Amniotic stem cell (primary cell): ENCODE data around the gene SMIM10.
"Not testable (repeated sequence)": the region's sequence is repeated elsewhere in the genome, so short reads cannot be mapped to it uniquely, and the experiment has no call there.

Experiments used
- DNase-seq: peaks from one replicate; lab custom pipeline; 2025; lab: John Stamatoyannopoulos, UW

Gene SMIM10

DNA sequence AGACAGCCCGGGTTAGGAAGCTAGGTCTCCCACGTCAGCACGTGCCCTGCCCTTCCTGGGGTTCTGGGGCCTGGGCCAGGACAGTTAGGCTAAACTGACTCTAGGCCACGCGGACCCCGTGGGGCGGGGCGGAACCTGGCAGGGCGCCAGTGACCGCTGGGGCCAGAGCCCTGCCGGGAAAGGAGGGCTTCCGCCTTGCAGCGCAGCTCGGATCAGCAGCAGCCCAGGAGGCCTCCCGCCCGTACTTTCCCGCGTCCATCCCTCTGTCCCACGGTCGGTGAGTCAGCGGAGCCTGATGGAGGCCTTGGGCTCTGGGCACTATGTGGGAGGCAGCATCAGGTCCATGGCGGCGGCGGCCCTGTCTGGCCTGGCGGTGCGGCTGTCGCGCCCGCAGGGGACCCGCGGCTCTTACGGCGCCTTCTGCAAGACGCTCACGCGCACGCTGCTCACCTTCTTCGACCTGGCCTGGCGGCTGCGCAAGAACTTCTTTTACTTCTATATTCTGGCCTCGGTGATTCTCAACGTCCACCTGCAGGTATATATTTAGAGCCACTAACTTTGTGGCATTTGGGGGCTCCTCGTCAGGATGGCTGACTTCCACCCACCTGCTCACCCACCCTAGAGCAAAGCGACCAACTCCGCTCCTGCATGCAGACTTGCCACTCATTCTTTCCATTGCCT lies at the start of gene SMIM10:
Gene SMIM10 (plus strand): TSS at position 191 of the 681 bp plus-strand sequence. CDS start 105 bp downstream, at position 296.
- peak; percentile 9 for DNase-seq

DNA sequence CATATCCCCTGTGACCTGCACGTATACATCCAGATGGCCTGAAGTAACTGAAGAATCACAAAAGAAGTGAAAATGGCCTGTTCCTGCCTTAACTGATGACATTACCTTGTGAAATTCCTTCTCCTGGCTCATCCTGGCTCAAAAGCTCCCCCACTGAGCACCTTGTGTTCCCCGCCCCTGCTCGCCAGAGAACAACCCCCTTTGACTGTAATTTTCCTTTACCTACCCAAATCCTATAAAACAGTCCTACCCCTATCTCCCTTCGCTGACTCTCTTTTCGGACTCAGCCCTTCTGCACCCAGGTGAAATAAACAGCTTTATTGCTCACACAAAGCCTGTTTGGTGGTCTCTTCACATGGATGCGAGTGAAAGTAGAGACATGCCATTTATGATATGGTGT lies 44.4 kb upstream of the SMIM10 start:
- not testable (repeated sequence) for DNase-seq

DNA sequence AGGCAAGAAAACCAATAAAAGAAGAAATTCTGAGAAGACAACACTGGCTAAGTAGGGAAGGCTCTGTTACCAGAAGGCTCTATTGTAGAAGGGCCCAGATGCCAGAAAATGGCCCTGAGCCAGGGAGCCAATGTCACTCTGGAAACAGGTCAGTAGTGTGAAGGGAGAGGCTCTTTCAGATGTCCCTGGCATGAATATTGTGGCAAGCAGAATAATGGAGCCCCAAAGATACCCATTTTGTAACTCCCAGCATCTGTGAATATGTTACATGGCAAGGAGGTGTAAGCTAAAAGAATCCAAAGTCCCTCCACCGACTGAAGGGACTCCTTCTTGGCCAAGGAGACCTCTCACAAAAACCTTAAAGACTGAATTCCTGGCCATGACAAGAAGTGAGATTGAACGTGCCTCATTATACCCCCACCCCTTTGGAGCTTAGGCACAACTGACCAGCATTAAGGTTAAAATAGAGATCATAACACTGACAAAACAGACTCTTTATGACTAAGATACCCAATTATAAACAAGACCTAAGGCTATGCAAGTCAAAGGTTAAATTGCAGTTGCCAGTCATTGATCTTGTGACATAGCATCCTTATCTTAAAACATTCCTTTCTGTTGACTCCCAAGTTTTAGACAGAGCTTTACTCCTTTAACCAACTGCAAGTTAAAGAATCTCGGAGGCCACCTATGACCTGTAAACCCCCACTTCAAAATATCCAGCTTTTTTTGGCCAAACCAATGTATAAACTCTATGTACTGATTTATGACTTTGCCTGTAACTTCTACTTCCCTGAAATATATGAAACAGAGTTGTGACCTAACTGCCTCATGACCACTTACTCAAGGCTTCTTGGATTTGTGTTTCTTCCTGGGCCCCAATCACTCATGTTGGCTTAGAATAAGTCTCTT lies 42.2 kb upstream of the SMIM10 start:
- no peak for DNase-seq

DNA sequence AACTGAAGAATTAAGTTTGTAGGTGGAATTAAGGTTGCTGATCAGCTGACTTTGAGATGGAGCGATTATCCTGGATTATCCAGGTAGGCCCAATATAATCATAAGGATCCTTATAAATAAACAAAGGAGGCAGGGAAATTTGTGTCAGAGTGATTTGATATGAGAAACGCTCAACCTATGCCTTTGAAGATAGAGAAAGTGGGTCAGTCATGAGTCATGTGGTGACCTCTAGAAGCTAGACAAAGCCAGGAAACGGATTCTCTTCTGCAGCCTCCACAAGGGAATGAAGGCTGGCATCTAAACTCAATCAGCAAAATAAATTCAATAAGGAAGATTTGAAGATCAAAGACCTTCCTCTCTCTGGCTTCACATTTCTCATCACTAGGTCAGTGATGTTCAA lies 41.5 kb upstream of the SMIM10 start:
- DNase-seq, result no peak

DNA sequence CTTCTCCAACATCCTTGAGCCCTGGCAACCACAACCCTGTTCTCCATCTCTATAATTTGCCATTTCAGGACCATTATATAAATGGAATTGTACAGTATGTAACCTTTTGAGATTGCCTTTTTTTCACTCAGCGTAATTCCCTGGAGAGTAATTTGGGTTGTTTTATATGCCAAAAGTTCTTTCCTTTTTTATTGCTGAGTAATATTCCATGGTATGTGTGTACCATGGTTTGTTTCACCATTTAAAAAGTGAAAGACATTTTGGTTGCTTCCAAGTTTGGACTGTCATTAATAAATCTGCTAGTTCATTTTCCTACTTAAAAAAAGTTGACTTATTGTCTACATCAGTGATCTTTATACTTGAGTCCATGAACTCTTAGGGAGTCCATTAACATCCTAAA lies 33.0 kb upstream of the SMIM10 start:
- no peak for DNase-seq

DNA sequence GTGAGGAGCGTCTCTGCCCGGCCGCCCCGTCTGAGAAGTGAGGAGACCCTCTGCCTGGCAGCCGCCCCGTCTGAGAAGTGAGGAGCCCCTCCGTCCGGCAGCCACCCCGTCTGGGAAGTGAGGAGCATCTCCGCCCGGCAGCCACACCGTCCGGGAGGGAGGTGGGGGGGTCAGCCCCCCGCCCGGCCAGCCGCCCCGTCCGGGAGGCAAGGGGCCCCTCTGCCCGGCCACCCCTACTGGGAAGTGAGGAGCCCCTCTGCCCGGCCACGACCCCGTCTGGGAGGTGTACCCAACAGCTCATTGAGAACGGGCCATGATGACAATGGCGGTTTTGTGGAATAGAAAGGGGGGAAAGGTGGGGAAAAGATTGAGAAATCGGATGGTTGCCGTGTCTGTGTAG lies 30.4 kb upstream of the SMIM10 start:
- DNase-seq, result not testable (repeated sequence)

DNA sequence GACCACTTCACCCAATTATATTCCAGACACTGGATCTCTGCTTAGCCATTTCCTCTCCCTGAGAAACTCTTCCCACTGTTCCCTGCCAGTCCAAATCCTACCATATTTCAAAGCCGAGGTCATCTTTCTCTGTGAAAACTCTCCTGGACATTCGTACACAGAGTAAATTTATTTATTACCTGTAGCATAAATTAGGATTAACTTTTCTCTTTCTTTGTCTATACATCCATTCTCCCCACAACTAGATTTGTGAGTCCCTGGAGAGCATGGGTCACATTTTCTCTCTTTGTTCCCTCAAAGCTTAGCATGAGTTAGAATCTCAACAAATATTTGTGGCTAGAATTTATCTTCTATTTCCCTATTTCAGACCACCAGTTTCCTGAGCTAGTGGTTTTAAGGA lies 27.8 kb upstream of the SMIM10 start:
- DNase-seq, result no peak

DNA sequence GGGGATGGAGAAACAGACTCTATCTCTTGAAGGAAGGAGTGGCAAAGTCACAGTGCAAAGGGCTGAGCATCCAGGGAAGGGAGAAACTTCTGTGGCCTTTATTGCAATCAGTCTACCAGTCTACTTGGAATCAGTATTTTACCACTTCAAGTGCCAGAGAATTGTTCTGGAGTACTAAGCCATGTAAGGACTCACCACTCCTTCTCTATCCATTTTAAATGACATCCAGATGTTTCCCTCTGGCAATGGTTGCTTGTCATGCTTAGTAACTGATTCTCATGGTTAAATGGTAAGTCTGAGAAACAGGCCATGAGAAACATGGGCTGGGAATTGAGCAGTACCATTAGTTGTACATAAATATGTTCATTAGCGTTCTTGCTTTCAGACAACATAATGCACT lies 21.1 kb upstream of the SMIM10 start:
- DNase-seq, result no peak

DNA sequence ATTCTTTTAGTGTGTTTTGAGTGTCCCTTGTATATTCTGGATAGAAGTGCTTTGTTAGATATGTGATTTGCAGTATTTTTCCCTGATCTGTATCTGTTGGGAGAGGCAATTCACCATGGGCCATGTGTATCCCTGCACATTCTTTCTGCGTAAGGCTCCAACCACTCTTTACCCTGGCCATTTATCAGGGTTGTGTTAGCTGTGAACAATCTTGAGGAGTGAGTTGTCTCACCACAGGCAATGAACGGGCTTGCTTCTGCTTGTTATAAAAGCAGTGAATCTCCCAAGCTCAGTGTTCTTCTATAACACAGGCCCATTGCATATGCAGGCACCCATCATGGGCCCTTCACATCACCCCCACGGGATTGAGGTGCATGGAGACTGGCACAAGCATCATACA lies 18.9 kb upstream of the SMIM10 start:
- no peak for DNase-seq

DNA sequence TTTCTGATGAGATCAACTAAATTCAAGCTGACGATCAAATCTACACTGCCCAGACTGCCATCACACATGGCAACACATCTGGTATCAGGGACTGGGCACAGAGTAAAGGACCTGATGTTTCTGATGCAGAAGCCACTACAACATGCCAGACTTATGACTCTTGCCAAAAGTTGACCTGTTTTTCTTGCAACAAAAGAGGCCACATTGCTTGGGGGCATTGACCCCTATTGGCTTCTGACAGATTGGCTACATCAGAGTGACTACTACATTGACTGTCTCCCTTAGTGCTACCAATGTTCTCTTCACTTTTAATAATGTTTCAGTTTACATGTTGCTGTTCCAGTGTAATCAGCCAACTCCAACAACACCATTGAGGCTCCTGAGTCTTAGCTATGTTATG lies 15.3 kb upstream of the SMIM10 start:
- DNase-seq, result no peak

DNA sequence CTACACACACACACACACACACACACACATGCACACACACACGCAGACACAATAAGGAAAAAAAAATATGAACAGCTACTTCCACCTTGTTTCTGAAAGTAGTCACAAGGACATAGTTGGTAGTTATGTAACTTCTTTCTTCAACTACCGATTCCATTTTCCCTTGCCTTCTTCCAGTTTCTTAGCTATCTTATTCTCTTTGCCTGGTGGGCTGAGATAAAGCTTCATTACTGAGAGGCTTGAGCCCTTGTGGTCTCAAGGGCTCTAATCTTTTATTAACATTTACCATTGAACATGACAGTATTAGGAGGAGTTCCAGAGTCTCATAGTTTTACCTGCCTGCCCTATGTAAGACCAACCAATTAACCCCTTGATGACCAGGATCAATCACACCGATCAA lies 8.9 kb upstream of the SMIM10 start:
- DNase-seq, result no peak

DNA sequence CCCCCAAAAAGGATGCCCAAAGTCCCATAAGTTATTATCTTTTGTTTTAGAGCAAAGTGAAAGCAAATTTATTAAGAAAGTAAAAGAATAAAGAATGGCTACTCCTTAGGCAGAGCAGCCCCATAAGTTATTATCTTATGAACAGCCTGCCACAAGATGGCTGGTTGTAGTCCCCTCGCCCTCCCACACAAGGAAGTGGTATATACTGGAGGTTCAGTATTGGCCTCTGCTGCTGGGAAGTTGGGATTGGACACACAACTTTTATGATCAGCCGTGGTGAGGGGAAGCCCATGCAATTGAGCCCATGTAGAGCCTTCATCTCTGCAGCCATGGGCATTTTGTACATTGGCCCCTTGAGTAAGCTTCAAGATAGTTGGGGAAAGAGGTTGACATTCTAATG lies 8.0 kb upstream of the SMIM10 start:
- no peak for DNase-seq

DNA sequence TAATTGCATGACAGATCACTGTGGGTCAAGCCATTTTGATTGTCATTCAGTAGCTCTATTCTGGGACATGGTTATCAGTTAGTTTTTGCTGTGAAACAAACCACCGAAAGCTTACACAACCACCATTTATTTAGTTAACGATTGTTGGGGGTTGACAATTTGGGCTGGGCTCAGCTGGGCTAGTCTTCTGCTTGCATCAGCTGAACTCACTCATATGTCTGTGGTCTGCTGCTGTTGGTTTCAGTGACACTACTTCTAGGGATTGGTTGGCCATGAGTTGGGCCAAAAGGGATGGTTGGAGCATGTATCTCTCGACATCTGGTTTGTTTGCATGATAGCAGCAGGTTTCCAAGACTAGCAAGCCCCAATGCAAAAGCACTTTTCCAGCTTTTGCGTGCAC lies 5.3 kb upstream of the SMIM10 start:
- no peak for DNase-seq

DNA sequence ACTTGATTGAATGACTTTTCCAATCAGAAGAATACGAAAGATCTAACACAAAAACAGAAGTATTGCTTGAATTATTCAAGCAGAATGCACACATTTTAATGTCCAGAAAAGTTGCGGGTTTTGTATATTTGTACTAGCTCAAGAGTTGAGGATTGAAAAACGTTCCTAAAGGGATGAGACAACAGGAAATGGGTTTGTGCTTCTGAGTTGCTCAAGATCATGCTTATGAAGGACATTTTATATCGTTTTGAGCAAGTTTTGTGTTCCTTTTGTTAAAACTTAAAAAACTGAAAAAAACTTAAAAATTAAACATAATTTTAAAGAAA lies 353 bp upstream of the SMIM10 start:
- peak; percentile 2 for DNase-seq

DNA sequence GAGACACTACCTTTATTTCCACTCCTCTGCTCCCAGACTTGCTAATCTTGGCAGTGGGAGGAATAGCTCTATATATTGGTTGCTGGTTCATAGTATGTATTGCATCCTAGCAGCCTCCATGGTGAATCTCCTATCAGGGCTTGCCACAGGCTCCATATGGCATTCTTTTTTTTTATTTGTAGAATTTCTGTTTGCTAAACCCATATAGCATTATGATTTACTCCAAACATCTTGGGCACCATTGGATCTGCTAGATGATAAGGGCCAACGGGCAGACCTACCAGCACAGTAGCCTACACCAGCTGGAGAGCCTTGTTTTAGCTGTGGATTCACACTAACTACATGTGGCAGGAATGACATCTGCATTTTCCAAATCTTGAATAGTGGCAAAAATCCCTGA lies 6.9 kb downstream of the SMIM10 start:
- DNase-seq, result no peak

DNA sequence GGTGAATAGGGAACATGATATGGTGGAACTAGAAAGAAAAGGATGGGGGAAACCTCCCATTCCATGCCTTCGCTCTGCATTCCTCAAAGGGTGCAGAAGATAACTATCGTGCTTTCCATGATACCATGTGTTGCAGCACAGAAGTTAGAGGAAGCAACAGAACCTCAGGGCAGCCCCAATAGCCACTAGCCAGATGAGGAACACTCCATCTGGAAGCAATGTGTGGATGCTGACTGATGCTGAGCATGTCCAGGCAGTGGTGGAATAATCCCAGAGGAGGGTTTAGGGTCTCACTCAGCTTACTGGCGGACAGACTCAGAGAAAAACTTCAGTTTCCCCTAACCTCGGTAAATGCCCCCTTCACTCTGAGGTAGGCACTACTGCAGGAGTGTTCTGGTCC lies 7.5 kb downstream of the SMIM10 start:
- DNase-seq, result no peak

DNA sequence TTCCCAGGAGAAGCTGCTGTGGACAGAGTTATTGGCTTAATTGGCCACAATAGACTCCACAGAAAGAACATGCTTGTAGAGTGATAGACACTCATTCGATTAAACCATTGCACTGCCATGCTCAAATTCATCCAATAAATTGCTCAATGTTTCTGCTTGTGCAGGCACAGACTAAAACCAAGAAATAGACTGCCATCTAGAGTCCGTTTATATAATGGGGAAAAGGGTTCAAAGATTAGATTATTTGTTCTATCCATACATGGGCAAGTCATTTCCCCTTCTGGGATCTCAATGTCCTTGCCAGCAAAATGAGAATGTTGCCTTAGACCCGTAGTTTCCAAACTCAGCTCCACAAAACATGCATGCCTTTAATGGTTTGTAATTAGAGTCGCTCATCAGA lies 8.7 kb downstream of the SMIM10 start:
- DNase-seq, result peak; percentile 20

DNA sequence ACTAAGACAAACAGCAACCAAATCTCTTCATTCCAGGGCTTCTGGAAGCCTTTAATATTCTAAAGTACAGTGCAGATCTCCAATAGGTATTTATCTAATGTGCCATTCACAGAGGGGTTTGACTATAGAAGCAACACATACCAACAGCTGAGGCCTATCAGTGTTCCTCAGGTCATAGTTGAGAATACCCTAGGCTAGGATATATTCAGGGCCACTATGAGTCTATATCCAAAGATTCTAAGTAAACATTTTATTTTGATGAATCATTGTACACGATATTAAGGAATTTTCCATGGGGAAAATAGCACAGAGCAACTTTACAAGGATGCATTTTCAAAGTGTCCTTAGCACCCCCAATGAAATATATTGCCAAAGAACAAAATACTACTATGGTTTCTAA lies 9.7 kb downstream of the SMIM10 start:
- no peak for DNase-seq

DNA sequence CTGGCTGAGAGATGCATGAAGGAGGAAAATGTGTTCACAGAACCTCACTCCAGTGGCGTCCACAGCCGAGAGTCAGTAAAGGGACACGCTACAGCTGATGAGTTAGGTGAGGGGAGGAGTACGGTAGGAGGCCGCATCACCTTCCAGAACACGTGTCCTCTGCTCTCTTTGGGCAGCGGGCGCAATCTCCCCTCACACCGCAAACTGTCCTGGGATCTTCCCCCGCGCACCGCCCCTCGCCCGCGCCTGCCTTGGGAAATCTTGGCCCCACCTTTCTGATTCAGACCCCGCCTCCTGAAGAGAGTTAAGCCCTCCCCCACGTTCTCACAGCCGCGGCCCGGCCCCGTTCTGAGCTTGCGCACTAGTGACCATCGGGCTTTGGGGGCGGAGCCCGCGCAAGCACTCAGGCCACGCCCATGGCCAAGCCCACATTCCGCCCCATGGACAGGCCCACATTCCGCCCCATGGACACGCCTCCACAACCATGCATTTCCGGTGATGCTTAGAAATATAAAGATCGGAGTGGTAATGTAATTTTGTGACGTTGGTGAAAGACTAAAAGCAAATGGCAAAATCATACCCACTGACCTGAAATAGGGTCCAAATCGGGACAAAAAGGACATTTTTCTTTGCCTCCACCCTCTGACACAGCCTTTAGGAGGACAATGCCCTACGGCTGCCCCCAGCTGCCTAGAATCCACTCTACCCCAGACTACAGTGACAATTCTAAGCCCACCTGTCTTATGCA lies 13.3 kb downstream of the SMIM10 start:
- peak; percentile 81 for DNase-seq

DNA sequence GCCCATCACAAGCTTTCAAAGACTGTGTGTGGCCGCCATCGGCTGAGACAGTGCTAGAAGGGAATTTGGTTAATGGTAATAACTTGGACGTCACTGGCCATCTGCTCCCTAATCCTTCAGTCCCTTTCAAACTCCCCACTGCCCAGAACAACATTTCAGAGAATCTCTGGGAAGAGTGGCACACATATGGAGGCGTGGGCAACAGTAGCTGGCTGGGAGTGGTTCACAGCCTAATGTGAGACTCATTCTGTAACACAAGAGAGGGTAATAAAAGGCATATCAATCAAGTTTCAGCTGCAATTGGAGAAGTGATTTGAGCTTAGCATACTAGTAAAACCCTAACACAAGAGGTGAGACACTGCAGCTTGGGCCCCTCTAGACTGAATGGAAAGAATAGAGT lies 15.4 kb downstream of the SMIM10 start:
- no peak for DNase-seq

DNA sequence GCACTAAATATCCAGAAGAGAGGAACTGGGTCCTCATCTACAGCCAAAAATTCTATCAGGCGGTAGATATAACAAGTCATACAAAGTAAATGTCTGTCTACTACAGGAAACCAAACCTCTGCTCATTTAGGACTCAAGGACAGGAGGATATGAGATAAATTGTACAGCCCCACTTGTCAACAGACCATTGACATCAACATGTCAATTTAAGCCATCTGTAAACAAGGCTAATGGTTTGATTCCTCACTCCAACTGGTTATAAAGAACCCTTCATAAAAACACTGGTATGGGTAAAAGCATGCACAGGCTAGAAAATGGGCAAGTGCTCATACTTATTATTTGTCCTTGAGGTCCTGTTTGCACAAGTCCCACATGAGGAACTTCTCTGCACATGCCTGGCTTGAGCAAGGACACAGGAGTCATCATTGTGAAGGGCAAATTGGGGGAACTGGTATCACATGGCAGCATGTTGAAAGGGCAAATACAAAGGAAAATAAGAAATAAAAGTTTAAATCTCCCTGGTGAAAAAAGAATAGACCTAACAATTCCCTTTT lies 18.3 kb downstream of the SMIM10 start:
- no peak for DNase-seq

DNA sequence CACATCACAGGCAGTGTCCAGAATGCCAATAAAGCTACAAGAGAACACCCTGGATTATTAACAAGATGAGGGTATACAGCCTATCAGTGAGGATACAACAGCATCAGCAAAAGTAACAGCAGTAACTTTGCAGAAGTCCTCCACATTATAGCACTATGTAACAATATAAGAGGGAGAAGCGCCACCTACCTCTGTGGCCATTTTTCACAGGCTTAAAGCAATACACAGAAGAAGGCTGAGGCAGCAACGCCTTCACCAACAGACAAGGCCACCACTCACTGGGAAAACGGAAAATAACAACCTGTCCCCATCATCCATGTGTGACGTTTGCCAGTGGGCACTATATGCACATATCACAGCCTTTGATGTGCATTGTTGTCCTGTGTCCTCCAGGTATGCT lies 19.0 kb downstream of the SMIM10 start:
- DNase-seq, result no peak

DNA sequence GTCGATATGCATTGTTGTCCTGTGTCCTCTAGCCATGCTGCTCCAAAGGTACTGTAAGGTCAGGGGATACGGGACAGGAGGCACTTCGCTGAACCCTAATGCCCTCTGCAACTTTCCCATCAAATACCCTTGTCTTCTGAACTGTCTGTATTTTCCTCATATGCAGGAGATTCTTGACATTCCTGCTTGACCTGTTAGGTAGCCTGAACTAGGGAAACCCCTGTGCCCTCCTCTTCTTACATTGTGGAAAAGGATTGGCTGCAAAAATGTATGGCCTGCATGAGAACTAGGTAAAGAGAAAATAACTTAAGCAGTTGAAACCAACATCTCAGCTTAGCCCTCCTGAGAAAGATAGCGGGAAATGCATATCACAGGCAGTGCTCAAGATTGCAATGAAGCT lies 20.1 kb downstream of the SMIM10 start:
- DNase-seq, result no peak
